GM12878 (cell line): ENCODE data around the gene COMT. TPM values are rescaled to one million over a fixed set of nuclear protein-coding genes. Genes with fewer than 3 reads are reported as not detected.

Experiments
- ATAC-seq: fragments of 200-7000 bp; cut with Tn5 transposase; 3 replicates; pipeline ENCODE4 v1.9.1; 2020; ENCODE audit warnings: mild to moderate bottlenecking, moderate library complexity
- BruUV-seq: library from RNA; stranded (reverse); fragments of 400-500 nt; replicated peaks from 2 replicates; lab custom pipeline; 2021; lab: Mats Ljungman, UMichigan
- CTCF ChIA-PET: fragments of 300-600 bp; sonication (Branson Sonifier 250); formaldehyde crosslinking; extraction: SDS; loops from one replicate; lab custom pipeline; 2021; ENCODE audit warnings: inconsistent platforms; lab: Yijun Ruan, JAX
- POLR2A ChIA-PET: fragments of 350-600 bp; formaldehyde crosslinking; extraction: SDS; loops from one replicate; lab custom pipeline; 2021; ENCODE audit warnings: inconsistent platforms; lab: Charles Lee
- RAD21 ChIA-PET: fragments of 300-600 bp; sonication (Branson Sonifier 250); formaldehyde crosslinking; loops from one replicate; lab custom pipeline; 2023; ENCODE audit warnings: antibody characterized with exemption; ENCODE audit not compliant: unreplicated experiment; lab: Charles Lee
- SMC1A ChIA-PET: fragments of 300-600 bp; sonication (Branson Sonifier 250); formaldehyde crosslinking; loops from one replicate; lab custom pipeline; 2023; ENCODE audit not compliant: unreplicated experiment, uncharacterized antibody; lab: Charles Lee
- DNase-seq: peaks from one replicate; pipeline ENCODE4 v3.0.0-alpha.2; 2011; ENCODE audit warnings: low read depth, low spot score
- FAIRE-seq: peaks from 3 replicates; lab custom pipeline; 2011; peaks lifted over from hg19 to GRCh38; lab: Jason Lieb, UNC
- H2AFZ ChIP-seq: 2 replicates; pipeline ENCODE4 v1.6.0; 2011; ENCODE audit warnings: low read depth, low read length, control low read depth; ENCODE audit not compliant: control insufficient read depth
- H3K27ac ChIP-seq: 2 replicates; pipeline ENCODE4 v1.5.1; 2011; ENCODE audit warnings: control low read depth; ENCODE audit not compliant: control insufficient read depth, insufficient read depth
- H3K27me3 ChIP-seq, 2 experiments: replicated peaks in 1 of 2; 2 replicates each; pipeline versions ENCODE4 v1.6.0 to v1.6.1; 2011; ENCODE audit warnings: low read length in 1 of 2; ENCODE audit not compliant: control insufficient read depth in 2 of 2, insufficient read depth in 2 of 2
- H3K36me3 ChIP-seq, 2 experiments: 2 replicates each; pipeline ENCODE4 v1.5.1; 2011; ENCODE audit warnings: low read length in 1 of 2; ENCODE audit not compliant: control insufficient read depth in 2 of 2, insufficient read depth in 2 of 2
- H3K4me1 ChIP-seq: 2 replicates; pipeline ENCODE4 v1.6.1; 2011; ENCODE audit warnings: mild to moderate bottlenecking, low read length, moderate library complexity, mixed read lengths; ENCODE audit not compliant: control insufficient read depth, insufficient read depth
- H3K4me2 ChIP-seq: 2 replicates; pipeline ENCODE4 v1.6.0; 2011; ENCODE audit warnings: control low read depth; ENCODE audit not compliant: control insufficient read depth, insufficient read depth
- H3K4me3 ChIP-seq: fragments of 200-600 bp; sonication (generic); 2 replicates; pipeline ENCODE4 v1.5.1; 2016
- H3K79me2 ChIP-seq: 2 replicates; pipeline ENCODE4 v1.6.0; 2011; ENCODE audit warnings: low read length; ENCODE audit not compliant: control insufficient read depth, insufficient read depth
- H3K9ac ChIP-seq: 2 replicates; pipeline ENCODE4 v1.8.0; 2011; ENCODE audit warnings: low read length, control low read depth, mixed read lengths; ENCODE audit not compliant: control insufficient read depth, insufficient read depth
- H3K9me3 ChIP-seq: replicated peaks from 3 replicates; pipeline ENCODE4 v1.5.1; 2011; ENCODE audit warnings: mild to moderate bottlenecking, low read length; ENCODE audit not compliant: control insufficient read depth, insufficient read depth
- H4K20me1 ChIP-seq: 2 replicates; pipeline ENCODE4 v1.6.0; 2011; ENCODE audit not compliant: control insufficient read depth, insufficient read depth
- BHLHE40 ChIP-seq, 2 experiments: fragments of 450-650 bp in 1 of 2; IDR thresholded peaks; 2 replicates each; pipeline ENCODE4 v1.6.1; 2011 to 2017; ENCODE audit warnings: low read depth in 2 of 2, borderline replicate concordance in 1 of 2, improper control_type of control experiment in 1 of 2, low read length in 1 of 2, mild to moderate bottlenecking in 1 of 2
- BMI1 ChIP-seq: fragments of 450-650 bp; IDR thresholded peaks from 2 replicates; pipeline ENCODE4 v1.6.1; 2016; ENCODE audit warnings: mild to moderate bottlenecking, moderate library complexity, borderline replicate concordance
- CBFB ChIP-seq: IDR thresholded peaks from 2 replicates; pipeline ENCODE4 v1.6.1; 2016; ENCODE audit warnings: antibody characterized with exemption, low read depth
- EED ChIP-seq: sonication (generic); IDR thresholded peaks from 2 replicates; pipeline ENCODE4 v1.6.1; 2016; ENCODE audit warnings: antibody characterized with exemption, low read depth
- FOXK2 ChIP-seq: fragments of 450-650 bp; IDR thresholded peaks from 2 replicates; pipeline ENCODE4 v1.6.1; 2017; ENCODE audit warnings: mild to moderate bottlenecking, moderate library complexity
- IKZF2 ChIP-seq, 2 experiments: fragments of 450-650 bp; IDR thresholded peaks; 2 replicates each; pipeline ENCODE4 v1.6.1; 2017; ENCODE audit warnings: mild to moderate bottlenecking in 2 of 2, moderate library complexity in 2 of 2
- NFIC ChIP-seq: IDR thresholded peaks from 2 replicates; pipeline ENCODE4 v1.6.1; 2012; ENCODE audit warnings: low read depth, mild to moderate bottlenecking, inconsistent platforms, low read length, moderate library complexity
- POLR2A ChIP-seq: IDR thresholded peaks from 2 replicates; pipeline ENCODE4 v1.6.1; 2011; ENCODE audit warnings: low read depth, mild to moderate bottlenecking, low read length
- RAD51 ChIP-seq: fragments of 450-650 bp; IDR thresholded peaks from 2 replicates; pipeline ENCODE4 v1.6.1; 2016; ENCODE audit warnings: moderate library complexity, mild to moderate bottlenecking, inconsistent platforms
- RELA ChIP-seq: fragments of 450-650 bp; IDR thresholded peaks from 2 replicates; pipeline ENCODE4 v1.8.0; 2014; ENCODE audit warnings: borderline replicate concordance; ENCODE audit not compliant: partially characterized antibody
- SREBF2 ChIP-seq: IDR thresholded peaks from 2 replicates; pipeline ENCODE4 v1.6.1; 2012; ENCODE audit warnings: mild to moderate bottlenecking, low read length
- WRNIP1 ChIP-seq: IDR thresholded peaks from 2 replicates; pipeline ENCODE4 v1.6.1; 2011; ENCODE audit warnings: low read depth, low read length, improper control_type of control experiment, borderline replicate concordance
- WGBS: methylation state at CpG from one replicate; pipeline ENCODE4 v1.1.6; 2016; ENCODE audit warnings: low lambda C conversion rate; ENCODE audit not compliant: insufficient replicate concordance, insufficient coverage; ENCODE audit errors: missing lambda C conversion rate; 5-methylcytosine and 5-hydroxymethylcytosine counted together
- in situ Hi-C: fragments of 300-500 bp; cut with MboI; formaldehyde crosslinking; loops from 9 replicates; pipeline ENCODE4 v1.14.3; 2018; ENCODE audit warnings: mixed read lengths
- intact Hi-C: fragments of 100-400 bp; cut with micrococcal nuclease; formaldehyde crosslinking; loops from one replicate; pipeline ENCODE4 v1.14.2; 2022; ENCODE audit not compliant: unreplicated experiment
- polyA plus RNA-seq, 11 experiments: library from polyadenylated mRNA; depleted of rRNA in 4 of 11; unstranded in 6 of 11; stranded (reverse) in 5 of 11; fragments of >200 nt; fragmentation: Nextera tagmentation in 4 of 11; fragmentation: Illumina TruSeq in 1 of 11; extraction: Ambion mirVana in 4 of 11; extraction: Trizol in 1 of 11; gene quantifications; 1 replicate in 1 of 11; 2 replicates in 10 of 11; pipeline versions ENCODE4 v1.2.1 to v1.2.3, GENCODE V29; 2011 to 2016; ENCODE audit warnings: inconsistent platforms in 2 of 11, missing spikeins in 2 of 11, low read depth in 1 of 11
- total RNA-seq, 4 experiments: library from RNA; depleted of rRNA in 3 of 4; stranded (reverse); fragments of >200 nt in 3 of 4; fragmentation: Illumina TruSeq in 1 of 4; extraction: Trizol in 1 of 4; gene quantifications; 2 replicates each; pipeline versions ENCODE4 v1.2.1 to v1.2.3, GENCODE V29; 2013 to 2021
- TF ChIP-seq, protein P1 (sequence below): fragments of 450-650 bp; IDR thresholded peaks from 2 replicates; pipeline ENCODE4 v1.6.1; 2017; ENCODE audit warnings: antibody characterized with exemption, mild to moderate bottlenecking, moderate library complexity
- TF ChIP-seq, protein P2 (sequence below): fragments of 150-350 bp; IDR thresholded peaks from 2 replicates; pipeline ENCODE4 v1.6.1; 2016; ENCODE audit warnings: low read depth, low read length

Gene COMT
- total and polyA plus RNA-seq, 10 of the 15 experiments (the other 5 are each of a cell fraction or from before 2014, with no cell fraction given) = 4.5 to 152 (median 66.1) TPM

- in situ Hi-C loops = no loop called here
- POLR2A ChIA-PET = no interaction called here
These were observed 31.3 kb downstream of the COMT start for GRCh38 chr22:19972652-19973550.

More at GRCh38 chr22:19972652-19973550, 31.3 kb downstream of the COMT start:
- RAD21 ChIA-PET = no interaction called here
- CTCF ChIA-PET = no interaction called here
- 92% methylated on average over 39 of the region's 50 CpGs for WGBS
- TF ChIP-seq RAD51 (no peak), BHLHE40 (IDR thresholded peaks at IDR 0.05; ENCODE audit: borderline replicate concordance in 1 of 2, low read depth in 2 of 2, low read length in 1 of 2) (no peak), RELA (no peak), IKZF2 (IDR thresholded peaks at IDR 0.05) (no peak), POLR2A (no peak), NFIC (no peak), WRNIP1 (no peak), CBFB (no peak), BMI1 (no peak), SREBF2 (no peak), EED (no peak), FOXK2 (no peak)
- TF ChIP-seq, protein P1, sequence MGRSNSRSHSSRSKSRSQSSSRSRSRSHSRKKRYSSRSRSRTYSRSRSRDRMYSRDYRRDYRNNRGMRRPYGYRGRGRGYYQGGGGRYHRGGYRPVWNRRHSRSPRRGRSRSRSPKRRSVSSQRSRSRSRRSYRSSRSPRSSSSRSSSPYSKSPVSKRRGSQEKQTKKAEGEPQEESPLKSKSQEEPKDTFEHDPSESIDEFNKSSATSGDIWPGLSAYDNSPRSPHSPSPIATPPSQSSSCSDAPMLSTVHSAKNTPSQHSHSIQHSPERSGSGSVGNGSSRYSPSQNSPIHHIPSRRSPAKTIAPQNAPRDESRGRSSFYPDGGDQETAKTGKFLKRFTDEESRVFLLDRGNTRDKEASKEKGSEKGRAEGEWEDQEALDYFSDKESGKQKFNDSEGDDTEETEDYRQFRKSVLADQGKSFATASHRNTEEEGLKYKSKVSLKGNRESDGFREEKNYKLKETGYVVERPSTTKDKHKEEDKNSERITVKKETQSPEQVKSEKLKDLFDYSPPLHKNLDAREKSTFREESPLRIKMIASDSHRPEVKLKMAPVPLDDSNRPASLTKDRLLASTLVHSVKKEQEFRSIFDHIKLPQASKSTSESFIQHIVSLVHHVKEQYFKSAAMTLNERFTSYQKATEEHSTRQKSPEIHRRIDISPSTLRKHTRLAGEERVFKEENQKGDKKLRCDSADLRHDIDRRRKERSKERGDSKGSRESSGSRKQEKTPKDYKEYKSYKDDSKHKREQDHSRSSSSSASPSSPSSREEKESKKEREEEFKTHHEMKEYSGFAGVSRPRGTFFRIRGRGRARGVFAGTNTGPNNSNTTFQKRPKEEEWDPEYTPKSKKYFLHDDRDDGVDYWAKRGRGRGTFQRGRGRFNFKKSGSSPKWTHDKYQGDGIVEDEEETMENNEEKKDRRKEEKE = no peak
- TF ChIP-seq, protein P2, sequence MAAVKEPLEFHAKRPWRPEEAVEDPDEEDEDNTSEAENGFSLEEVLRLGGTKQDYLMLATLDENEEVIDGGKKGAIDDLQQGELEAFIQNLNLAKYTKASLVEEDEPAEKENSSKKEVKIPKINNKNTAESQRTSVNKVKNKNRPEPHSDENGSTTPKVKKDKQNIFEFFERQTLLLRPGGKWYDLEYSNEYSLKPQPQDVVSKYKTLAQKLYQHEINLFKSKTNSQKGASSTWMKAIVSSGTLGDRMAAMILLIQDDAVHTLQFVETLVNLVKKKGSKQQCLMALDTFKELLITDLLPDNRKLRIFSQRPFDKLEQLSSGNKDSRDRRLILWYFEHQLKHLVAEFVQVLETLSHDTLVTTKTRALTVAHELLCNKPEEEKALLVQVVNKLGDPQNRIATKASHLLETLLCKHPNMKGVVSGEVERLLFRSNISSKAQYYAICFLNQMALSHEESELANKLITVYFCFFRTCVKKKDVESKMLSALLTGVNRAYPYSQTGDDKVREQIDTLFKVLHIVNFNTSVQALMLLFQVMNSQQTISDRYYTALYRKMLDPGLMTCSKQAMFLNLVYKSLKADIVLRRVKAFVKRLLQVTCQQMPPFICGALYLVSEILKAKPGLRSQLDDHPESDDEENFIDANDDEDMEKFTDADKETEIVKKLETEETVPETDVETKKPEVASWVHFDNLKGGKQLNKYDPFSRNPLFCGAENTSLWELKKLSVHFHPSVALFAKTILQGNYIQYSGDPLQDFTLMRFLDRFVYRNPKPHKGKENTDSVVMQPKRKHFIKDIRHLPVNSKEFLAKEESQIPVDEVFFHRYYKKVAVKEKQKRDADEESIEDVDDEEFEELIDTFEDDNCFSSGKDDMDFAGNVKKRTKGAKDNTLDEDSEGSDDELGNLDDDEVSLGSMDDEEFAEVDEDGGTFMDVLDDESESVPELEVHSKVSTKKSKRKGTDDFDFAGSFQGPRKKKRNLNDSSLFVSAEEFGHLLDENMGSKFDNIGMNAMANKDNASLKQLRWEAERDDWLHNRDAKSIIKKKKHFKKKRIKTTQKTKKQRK = no peak
- intact Hi-C loops = loop anchor here (5.0 kb wide), 2 partner anchors 39 to 144 kb away; partner anchors contain the start of genes RANBP1 and TRMT2A
- BruUV-seq = no TSS peak
- no peak overlapping the region for H3K9ac ChIP-seq
- SMC1A ChIA-PET = no interaction called here
- no peak overlapping the region for H2AFZ ChIP-seq
- H3K79me2 ChIP-seq = no peaks in the 10 kb centered on the region
- no peak overlapping the region for H3K4me3 ChIP-seq
- DNase-seq (no peak), FAIRE-seq (no peak), ATAC-seq (no peak)
- H3K27ac ChIP-seq = no peak overlapping the region
- H3K4me2 ChIP-seq = no peak overlapping the region
- H3K4me1 ChIP-seq = no peaks in the 10 kb centered on the region
- H3K9me3 ChIP-seq = no peaks in the 10 kb centered on the region
- H3K27me3 ChIP-seq = no peaks in the 10 kb centered on the region
- H4K20me1 ChIP-seq = no peaks in the 10 kb centered on the region
- H3K36me3 ChIP-seq = peaks cover 0 to 2% of the 10 kb centered on the region in 2 experiments; a peak in 1 of 4 replicates
